Neuronal stem cell (in vitro differentiated cells): ENCODE results near the gene DPM3.
"Not testable (repeated sequence)": the region's sequence is repeated elsewhere in the genome, so short reads cannot be mapped to it uniquely, and the experiment has no call there.

Source experiments
- DNase-seq: peaks from one replicate; pipeline ENCODE4 v3.0.0-alpha.2; 2013; ENCODE audit warnings: low spot score
- H2AFZ ChIP-seq: one replicate; pipeline ENCODE4 v1.6.1; 2013; ENCODE audit warnings: mild to moderate bottlenecking, low read length, inconsistent platforms
- H2AK5ac ChIP-seq: 2 replicates; pipeline ENCODE4 v1.6.1; 2013; ENCODE audit warnings: low read depth, mild to moderate bottlenecking, inconsistent platforms, low read length, moderate library complexity, mixed read lengths
- H2BK120ac ChIP-seq: 2 replicates; pipeline ENCODE4 v1.6.1; 2013; ENCODE audit warnings: low read depth, mild to moderate bottlenecking, inconsistent platforms, low read length, moderate library complexity, mixed read lengths
- H2BK12ac ChIP-seq: one replicate; pipeline ENCODE4 v1.6.1; 2013; ENCODE audit warnings: low read length, inconsistent platforms
- H2BK15ac ChIP-seq: 2 replicates; pipeline ENCODE4 v1.6.1; 2013; ENCODE audit warnings: mild to moderate bottlenecking, low read length, inconsistent platforms, mixed read lengths
- H2BK5ac ChIP-seq: one replicate; pipeline ENCODE4 v1.6.1; 2013; ENCODE audit warnings: inconsistent platforms, mild to moderate bottlenecking, low read length, moderate library complexity
- H3K14ac ChIP-seq: one replicate; pipeline ENCODE4 v1.6.1; 2013; ENCODE audit warnings: low read length, inconsistent platforms
- H3K18ac ChIP-seq: 2 replicates; pipeline ENCODE4 v1.6.1; 2013; ENCODE audit warnings: low read length, inconsistent platforms
- H3K23ac ChIP-seq: 2 replicates; pipeline ENCODE4 v1.6.1; 2013; ENCODE audit warnings: low read depth, mild to moderate bottlenecking, mixed read lengths, low read length, inconsistent platforms; ENCODE audit not compliant: poor library complexity
- H3K27ac ChIP-seq: replicated peaks from 3 replicates; pipeline ENCODE4 v1.5.1; 2013; ENCODE audit warnings: low read length, inconsistent platforms
- H3K27me3 ChIP-seq, 3 experiments: 2 replicates each; pipeline ENCODE4 v1.6.1; 2013; ENCODE audit warnings: low read length in 3 of 3, mild to moderate bottlenecking in 2 of 3, inconsistent platforms in 1 of 3, low read depth in 1 of 3, mixed read lengths in 1 of 3, moderate library complexity in 1 of 3; ENCODE audit not compliant: control insufficient read depth in 3 of 3, insufficient read depth in 3 of 3
- H3K36me3 ChIP-seq, 2 donors: replicated peaks in 1 of 2; 2 replicates each; pipeline ENCODE4 v1.6.1; 2013; ENCODE audit warnings: low read length in 2 of 2; ENCODE audit not compliant: control insufficient read depth in 2 of 2, insufficient read depth in 2 of 2
- H3K4ac ChIP-seq: 2 replicates; pipeline ENCODE4 v1.6.1; 2013; ENCODE audit warnings: inconsistent platforms, mild to moderate bottlenecking, low read length, moderate library complexity
- H3K4me1 ChIP-seq, 2 donors: 1 replicate in 1 of 2; 2 replicates in 1 of 2; pipeline ENCODE4 v1.6.1; 2013; ENCODE audit warnings: low read length in 2 of 2, low read depth in 1 of 2; ENCODE audit not compliant: control insufficient read depth in 2 of 2, insufficient read depth in 1 of 2
- H3K4me2 ChIP-seq: one replicate; pipeline ENCODE4 v1.6.1; 2013; ENCODE audit warnings: mild to moderate bottlenecking, low read length, inconsistent platforms; ENCODE audit not compliant: insufficient read depth, poor library complexity, severe bottlenecking
- H3K4me3 ChIP-seq, 2 donors: 2 replicates each; pipeline ENCODE4 v1.5.1; 2013; ENCODE audit warnings: low read length in 2 of 2, mild to moderate bottlenecking in 2 of 2, inconsistent platforms in 1 of 2, moderate library complexity in 1 of 2
- H3K79me1 ChIP-seq: one replicate; pipeline ENCODE4 v1.6.1; 2013; ENCODE audit warnings: low read depth, mild to moderate bottlenecking, inconsistent platforms, low read length, moderate library complexity
- H3K9ac ChIP-seq: one replicate; pipeline ENCODE4 v1.6.1; 2013; ENCODE audit warnings: mild to moderate bottlenecking, low read depth, low read length, inconsistent platforms; ENCODE audit not compliant: poor library complexity
- H3K9me3 ChIP-seq, 2 donors: replicated peaks in 1 of 2; 2 replicates each; pipeline versions ENCODE3 to v1.6.1; 2013; ENCODE audit warnings: low read length in 2 of 2, mild to moderate bottlenecking in 2 of 2, inconsistent platforms in 1 of 2, low read depth in 1 of 2, mixed read lengths in 1 of 2, moderate library complexity in 1 of 2; ENCODE audit not compliant: control insufficient read depth in 2 of 2, insufficient read depth in 1 of 2
- H4K8ac ChIP-seq: one replicate; pipeline ENCODE4 v1.6.1; 2013; ENCODE audit warnings: low read depth, mild to moderate bottlenecking, inconsistent platforms, low read length, moderate library complexity
- H4K91ac ChIP-seq: one replicate; pipeline ENCODE4 v1.6.1; 2013; ENCODE audit warnings: low read length, low read depth, mild to moderate bottlenecking, inconsistent platforms; ENCODE audit not compliant: poor library complexity
- WGBS, 2 donors: extraction: QIAGEN DNeasy Blood & Tissue Kit; methylation state at CpG; one replicate each; pipeline ENCODE4 v1.1.7; 2013; ENCODE audit warnings: missing lambda C conversion rate in 2 of 2, mixed read lengths in 1 of 2; ENCODE audit not compliant: insufficient read length in 2 of 2, insufficient replicate concordance in 1 of 2; ENCODE audit errors: extremely low coverage in 2 of 2; 5-methylcytosine and 5-hydroxymethylcytosine counted together

Gene DPM3

DNA sequence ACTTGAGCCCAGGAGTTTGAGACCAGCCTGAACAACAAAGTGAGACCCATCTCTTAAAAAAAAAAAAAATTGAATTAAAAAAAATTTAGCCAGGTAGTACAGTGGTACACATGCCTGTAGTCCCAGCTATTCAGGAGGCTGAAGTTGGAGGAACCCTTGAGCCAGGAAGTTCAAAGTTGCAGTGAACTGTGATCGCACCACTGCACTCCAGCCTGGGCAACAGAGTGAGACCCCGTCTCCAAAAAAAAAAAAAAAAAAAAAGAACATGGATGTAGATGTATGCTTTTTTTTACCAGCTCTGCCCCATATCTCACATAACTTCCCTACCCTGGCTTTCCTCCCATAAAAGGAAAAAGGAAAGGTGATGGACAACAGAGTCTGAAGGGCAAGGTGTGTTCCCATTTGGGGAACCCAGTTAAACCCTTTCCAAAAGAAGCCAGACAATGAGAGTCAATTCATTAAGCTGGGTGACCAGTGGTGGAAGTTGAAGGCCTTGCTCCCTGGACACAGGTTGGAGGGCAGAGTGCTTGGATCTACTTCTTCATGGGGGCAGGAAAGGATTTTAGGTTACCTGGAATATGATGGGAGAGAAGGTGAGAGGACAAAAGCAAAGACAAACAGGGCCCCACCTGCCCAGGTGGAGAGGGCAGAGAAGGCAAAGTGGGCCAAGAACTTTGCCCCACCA is 29.9 kb upstream of the DPM3 start:
- WGBS, 2 donors: no CpG with 5 or more reads among the region's 2 CpGs
- no peak overlapping the region for H2BK120ac ChIP-seq

DNA sequence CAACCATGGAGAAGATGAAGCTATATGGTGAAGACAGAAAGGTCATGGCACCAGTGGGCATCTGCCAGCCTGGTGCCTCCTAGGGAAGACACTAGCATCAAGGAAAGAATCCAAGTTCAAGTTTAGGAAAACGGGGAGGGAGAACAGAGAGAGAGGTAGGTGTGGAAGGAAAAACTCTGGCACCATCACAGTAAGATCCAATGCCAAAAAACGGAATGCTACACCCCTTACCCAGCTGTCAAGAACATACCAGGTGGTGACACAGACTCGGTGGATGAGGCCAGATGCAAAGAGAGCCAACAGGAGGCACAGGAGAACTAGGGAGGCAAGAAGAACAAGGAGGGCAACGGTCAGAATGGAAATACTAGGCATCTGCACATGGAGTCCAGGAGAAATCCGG is 29.2 kb upstream of the DPM3 start:
- no CpG with 5 or more reads among the region's 5 CpGs for WGBS, 2 donors
- Histone ChIP-seq H3K9me3 (no peaks in the 10 kb centered on the region), H3K4me3 (no peak overlapping the region), H3K79me1 (peaks cover 4% of the 10 kb centered on the region), H2BK12ac (no peak overlapping the region), H3K4me1 (peaks cover 19 to 27% of the 10 kb centered on the region in 2 donors), H2AFZ (no peak overlapping the region), H3K18ac (no peak overlapping the region), H3K36me3 (peaks cover 10 to 33% of the 10 kb centered on the region in 2 donors), H3K27ac (no peak overlapping the region), H3K4ac (no peak overlapping the region), H2BK120ac (no peak overlapping the region), H4K91ac (no peak overlapping the region), H3K14ac (no peak overlapping the region), H3K4me2 (no peak overlapping the region), H3K9ac (no peak overlapping the region), H3K23ac (no peak overlapping the region), H2AK5ac (no peak overlapping the region), H3K27me3 (no peaks in the 10 kb centered on the region), H2BK5ac (no peak overlapping the region), H2BK15ac (no peak overlapping the region), H4K8ac (no peak overlapping the region)
- DNase-seq: no peak

More for the DNA sequence above, 29.9 kb upstream of the DPM3 start:
- no peak overlapping the region for H2BK5ac ChIP-seq
- no peak overlapping the region for H3K27ac ChIP-seq
- no peak overlapping the region for H3K4ac ChIP-seq
- H3K4me3 ChIP-seq: no peak overlapping the region
- no peak overlapping the region for H4K91ac ChIP-seq
- H3K14ac ChIP-seq: no peak overlapping the region
- no peak overlapping the region for H2AFZ ChIP-seq
- H4K8ac ChIP-seq: no peak overlapping the region
- no peaks in the 10 kb centered on the region for H3K27me3 ChIP-seq
- no peak overlapping the region for H3K23ac ChIP-seq
- no peaks in the 10 kb centered on the region for H3K9me3 ChIP-seq
- H2BK15ac ChIP-seq: no peak overlapping the region
- H3K36me3 ChIP-seq: peaks cover 10 to 33% of the 10 kb centered on the region in 2 donors
- H2BK12ac ChIP-seq: no peak overlapping the region
- no peak overlapping the region for H3K9ac ChIP-seq
- H3K79me1 ChIP-seq: peaks cover 6% of the 10 kb centered on the region
- DNase-seq: no peak
- no peak overlapping the region for H2AK5ac ChIP-seq
- H3K18ac ChIP-seq: no peak overlapping the region
- no peak overlapping the region for H3K4me2 ChIP-seq
- H3K4me1 ChIP-seq: peaks cover 24 to 34% of the 10 kb centered on the region in 2 donors

GRCh38 chr1:155168456-155169210 is 28.3 kb upstream of the DPM3 start:
- H3K9me3 ChIP-seq: no peaks in the 10 kb centered on the region
- no peaks in the 10 kb centered on the region for H3K27me3 ChIP-seq
- H3K18ac ChIP-seq: no peak overlapping the region
- H3K4me1 ChIP-seq: peaks cover 19 to 23% of the 10 kb centered on the region in 2 donors
- H3K4me2 ChIP-seq: no peak overlapping the region
- H3K14ac ChIP-seq: no peak overlapping the region
- WGBS, 2 donors: no CpG with 5 or more reads among the region's 10 CpGs
- H2BK120ac ChIP-seq: no peak overlapping the region
- no peak for DNase-seq
- peaks cover 4% of the 10 kb centered on the region for H3K79me1 ChIP-seq
- H2AFZ ChIP-seq: no peak overlapping the region
- no peak overlapping the region for H3K4ac ChIP-seq
- no peak overlapping the region for H2BK15ac ChIP-seq
- H2BK12ac ChIP-seq: no peak overlapping the region
- H3K23ac ChIP-seq: no peak overlapping the region
- H3K36me3 ChIP-seq: peaks cover 10 to 33% of the 10 kb centered on the region in 2 donors
- no peak overlapping the region for H2AK5ac ChIP-seq
- no peak overlapping the region for H3K27ac ChIP-seq
- no peak overlapping the region for H3K9ac ChIP-seq
- no peak overlapping the region for H2BK5ac ChIP-seq
- no peak overlapping the region for H4K91ac ChIP-seq
- no peak overlapping the region for H4K8ac ChIP-seq
- no peak overlapping the region for H3K4me3 ChIP-seq

- not testable (repeated sequence) for H3K4me3 ChIP-seq, H2BK5ac ChIP-seq, H3K4me2 ChIP-seq, H2BK120ac ChIP-seq, H3K27me3 ChIP-seq, H2AK5ac ChIP-seq, H4K8ac ChIP-seq, DNase-seq, H3K27ac ChIP-seq, H3K4ac ChIP-seq, H3K18ac ChIP-seq, H3K79me1 ChIP-seq, H2BK15ac ChIP-seq, H4K91ac ChIP-seq, H3K14ac ChIP-seq, H2AFZ ChIP-seq, H3K9ac ChIP-seq, H3K23ac ChIP-seq, H2BK12ac ChIP-seq, H3K9me3 ChIP-seq
- WGBS, 2 donors: no CpG with 5 or more reads among the region's 4 CpGs
- Histone ChIP-seq H3K36me3 (peaks cover 10 to 33% of the 10 kb centered on the region in 2 donors), H3K4me1 (peaks cover 17 to 23% of the 10 kb centered on the region in 2 donors)
Measured at GRCh38 chr1:155168105-155168445, 27.7 kb upstream of the DPM3 start.
